HuH-7 (cell line): Measurements from ENCODE around the gene DIP2A.
A peak's percentile ranks its signal among the peaks of the same experiment; 100 is the strongest.

ENCODE experiments used
- DNase-seq: peaks from one replicate; pipeline ENCODE4 v3.0.0; 2011; ENCODE audit warnings: low spot score

DIP2A gene, protein sequence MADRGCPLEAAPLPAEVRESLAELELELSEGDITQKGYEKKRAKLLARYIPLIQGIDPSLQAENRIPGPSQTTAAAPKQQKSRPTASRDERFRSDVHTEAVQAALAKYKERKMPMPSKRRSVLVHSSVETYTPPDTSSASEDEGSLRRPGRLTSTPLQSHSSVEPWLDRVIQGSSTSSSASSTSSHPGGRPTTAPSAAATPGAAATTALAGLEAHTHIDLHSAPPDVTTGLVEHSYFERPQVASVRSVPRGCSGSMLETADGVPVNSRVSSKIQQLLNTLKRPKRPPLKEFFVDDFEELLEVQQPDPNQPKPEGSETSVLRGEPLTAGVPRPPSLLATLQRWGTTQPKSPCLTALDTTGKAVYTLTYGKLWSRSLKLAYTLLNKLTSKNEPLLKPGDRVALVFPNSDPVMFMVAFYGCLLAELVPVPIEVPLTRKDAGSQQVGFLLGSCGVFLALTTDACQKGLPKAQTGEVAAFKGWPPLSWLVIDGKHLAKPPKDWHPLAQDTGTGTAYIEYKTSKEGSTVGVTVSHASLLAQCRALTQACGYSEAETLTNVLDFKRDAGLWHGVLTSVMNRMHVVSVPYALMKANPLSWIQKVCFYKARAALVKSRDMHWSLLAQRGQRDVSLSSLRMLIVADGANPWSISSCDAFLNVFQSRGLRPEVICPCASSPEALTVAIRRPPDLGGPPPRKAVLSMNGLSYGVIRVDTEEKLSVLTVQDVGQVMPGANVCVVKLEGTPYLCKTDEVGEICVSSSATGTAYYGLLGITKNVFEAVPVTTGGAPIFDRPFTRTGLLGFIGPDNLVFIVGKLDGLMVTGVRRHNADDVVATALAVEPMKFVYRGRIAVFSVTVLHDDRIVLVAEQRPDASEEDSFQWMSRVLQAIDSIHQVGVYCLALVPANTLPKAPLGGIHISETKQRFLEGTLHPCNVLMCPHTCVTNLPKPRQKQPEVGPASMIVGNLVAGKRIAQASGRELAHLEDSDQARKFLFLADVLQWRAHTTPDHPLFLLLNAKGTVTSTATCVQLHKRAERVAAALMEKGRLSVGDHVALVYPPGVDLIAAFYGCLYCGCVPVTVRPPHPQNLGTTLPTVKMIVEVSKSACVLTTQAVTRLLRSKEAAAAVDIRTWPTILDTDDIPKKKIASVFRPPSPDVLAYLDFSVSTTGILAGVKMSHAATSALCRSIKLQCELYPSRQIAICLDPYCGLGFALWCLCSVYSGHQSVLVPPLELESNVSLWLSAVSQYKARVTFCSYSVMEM (N-terminal part only)

DNA sequence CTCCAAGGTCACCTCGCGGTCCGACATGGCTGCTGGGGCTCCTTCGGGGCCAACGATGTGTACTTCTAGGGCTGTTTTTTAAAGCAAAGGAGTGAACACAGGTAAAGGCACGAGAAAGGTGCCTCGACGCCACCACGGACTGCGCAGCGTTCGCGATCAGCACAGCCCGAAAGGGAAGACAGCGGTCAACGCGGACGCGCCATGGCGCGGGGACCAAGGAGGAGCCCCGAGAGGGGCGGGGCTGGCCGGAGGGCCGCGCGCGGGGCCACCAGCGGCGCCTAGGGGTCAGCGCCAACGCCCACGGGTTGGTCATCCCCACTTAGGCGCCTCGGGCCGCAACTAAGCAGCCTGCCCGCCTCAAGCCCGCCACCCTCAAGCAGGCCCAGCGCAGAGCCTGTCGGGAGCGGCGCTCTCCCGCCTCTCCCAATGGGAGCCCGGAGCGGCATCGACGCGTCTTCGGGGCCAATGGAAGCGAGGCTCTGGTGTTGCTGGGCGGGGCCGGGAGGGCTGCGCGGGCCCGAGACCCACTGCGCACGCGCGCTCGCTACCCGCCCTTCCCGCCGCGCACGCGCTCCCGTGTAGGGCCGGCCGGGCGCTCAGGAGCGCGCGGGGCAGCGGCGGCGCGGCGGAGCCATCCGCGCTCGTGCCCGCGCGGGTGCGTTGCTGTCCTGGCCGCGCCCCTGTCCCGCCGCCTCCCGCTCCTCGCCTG is at the start of gene DIP2A:
TSS of gene DIP2A (plus strand) at position 577 of the 709 bp plus-strand sequence. CDS start 241 bp downstream, outside the sequence.
- peak; percentile 98 for DNase-seq

DNA sequence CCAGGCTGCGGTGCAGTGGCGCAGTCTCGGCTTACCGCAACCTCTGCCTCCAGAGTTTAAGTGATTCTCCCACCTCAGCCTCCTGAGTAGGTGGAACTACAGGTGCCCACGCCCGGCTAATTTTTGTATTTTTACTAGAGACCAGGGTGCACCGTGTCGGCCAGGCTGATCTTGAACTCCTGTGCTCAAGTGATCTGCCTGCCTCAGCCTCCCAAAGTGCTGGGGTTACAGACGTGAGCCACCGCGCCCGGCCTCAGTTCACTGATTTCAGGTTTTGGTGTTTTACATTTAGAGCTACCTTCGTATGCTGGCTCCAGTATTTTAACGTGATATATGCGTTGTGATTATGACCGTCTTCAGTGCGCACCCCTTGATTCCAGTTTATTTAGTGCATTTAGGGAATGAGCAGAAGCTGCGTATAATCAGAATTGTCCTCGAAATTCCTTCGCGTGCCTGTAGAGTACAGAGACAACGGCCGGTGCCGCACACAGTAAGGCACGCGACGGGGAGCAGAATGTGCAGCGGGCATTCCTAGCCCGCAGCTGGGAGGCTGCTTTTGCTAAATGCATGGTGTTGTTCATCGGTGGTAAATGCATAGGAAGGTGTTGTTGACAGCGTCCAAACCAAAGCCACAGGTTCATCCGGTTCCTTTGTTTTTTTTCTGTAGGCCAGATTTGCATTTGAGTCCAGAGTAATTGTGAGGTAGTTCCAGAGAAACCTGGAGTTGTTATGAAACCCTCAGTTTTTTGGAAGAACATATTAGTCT is 48.9 kb upstream of the DIP2A start:
- no peak for DNase-seq

DNA sequence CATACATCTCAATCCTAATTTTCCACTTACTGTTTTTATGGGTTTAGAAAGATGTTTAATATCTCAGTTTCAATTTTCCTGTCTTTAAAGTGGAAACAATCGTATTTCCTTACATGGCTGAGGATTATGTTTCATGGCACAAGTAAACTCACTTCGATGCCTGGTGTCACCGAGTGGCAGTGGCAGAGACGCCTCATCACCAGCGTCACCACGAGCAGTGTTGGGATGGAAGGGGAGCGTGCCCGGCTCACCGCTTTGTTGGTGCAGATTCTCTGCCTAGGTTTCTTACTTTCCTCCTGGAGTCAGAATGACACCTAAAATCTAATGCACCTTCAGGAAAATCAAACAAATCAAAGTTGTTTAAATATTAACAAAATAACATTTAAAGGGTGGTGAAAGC is 48.2 kb upstream of the DIP2A start:
- DNase-seq = no peak

DNA sequence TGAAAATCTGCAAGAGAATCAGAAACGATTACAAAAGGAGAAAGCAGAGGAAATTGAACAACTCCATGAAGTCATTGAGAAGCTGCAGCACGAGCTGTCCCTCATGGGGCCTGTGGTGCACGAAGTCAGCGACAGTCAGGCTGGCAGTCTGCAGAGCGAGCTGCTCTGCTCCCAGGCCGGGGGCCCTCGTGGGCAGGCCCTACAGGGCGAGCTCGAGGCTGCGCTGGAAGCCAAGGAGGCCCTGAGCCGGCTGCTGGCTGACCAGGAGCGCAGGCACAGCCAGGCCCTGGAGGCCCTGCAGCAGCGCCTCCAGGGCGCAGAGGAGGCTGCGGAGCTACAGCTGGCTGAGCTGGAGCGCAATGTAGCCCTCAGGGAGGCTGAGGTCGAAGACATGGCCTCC is 47.5 kb upstream of the DIP2A start:
- DNase-seq = no peak

DNA sequence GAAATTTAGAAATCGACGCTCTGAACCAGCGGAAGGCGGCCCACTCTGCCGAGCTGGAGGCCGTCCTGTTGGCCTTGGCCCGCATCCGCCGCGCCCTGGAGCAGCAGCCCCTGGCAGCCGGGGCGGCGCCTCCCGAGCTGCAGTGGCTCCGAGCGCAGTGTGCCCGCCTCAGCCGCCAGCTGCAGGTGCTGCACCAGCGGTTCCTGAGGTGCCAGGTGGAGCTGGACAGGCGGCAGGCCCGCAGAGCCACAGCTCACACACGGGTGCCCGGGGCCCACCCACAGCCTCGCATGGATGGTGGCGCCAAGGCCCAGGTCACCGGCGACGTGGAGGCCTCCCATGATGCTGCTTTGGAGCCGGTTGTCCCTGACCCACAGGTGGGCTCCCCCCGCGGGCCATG is 47.0 kb upstream of the DIP2A start:
- DNase-seq = no peak

DNA sequence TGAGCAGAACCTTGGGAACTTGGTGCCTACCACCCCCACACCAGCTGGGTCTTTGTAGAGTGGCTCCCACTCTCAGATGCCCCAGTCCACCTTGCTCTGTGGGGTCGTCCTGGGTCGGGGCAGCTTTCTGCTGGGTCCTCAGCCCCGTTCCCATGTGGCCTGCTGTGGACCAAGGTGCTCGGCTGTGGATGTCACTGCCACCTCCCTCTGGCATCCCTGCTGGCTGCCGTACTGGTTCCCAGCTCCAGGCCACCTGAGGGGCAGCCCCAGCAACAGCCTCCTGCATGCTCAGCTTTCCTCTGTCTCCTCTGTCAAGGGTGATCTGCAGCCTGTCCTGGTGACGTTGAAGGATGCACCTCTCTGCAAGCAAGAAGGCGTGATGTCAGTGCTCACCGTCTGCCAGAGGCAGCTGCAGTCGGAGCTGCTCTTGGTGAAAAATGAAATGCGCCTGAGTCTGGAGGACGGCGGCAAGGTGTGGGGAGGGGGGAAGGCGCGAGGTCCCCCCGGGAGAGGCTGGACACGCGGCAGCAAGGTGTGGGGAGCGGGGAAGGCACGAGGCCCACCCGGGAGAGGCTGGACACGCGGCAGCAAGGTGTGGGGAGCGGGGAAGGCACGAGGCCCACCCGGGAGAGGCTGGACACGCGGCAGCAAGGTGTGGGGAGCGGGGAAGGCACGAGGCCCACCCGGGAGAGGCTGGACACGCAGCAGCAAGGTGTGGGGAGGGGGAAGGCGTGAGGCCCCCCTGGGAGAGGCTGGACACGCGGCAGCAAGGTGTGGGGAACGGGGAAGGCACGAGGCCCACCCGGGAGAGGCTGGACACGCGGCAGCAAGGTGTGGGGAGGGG is 45.9 kb upstream of the DIP2A start:
- DNase-seq = no peak

DNA sequence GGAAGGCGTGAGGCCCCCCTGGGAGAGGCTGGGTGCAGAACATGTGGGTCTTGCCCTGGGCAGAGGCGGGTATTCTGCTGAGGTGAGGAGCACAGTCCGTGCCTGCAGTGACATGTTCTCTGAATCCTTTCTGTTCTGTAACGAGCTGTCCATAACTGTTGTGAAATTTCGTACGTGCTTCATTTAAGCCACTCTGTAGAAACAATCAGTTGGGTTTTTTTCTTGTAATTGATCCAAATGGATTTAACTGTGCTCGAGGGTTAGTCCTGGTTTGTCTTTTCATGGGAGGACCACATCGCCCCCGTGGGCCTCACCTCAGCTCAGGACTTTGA is 45.4 kb upstream of the DIP2A start:
- DNase-seq = no peak

DNA sequence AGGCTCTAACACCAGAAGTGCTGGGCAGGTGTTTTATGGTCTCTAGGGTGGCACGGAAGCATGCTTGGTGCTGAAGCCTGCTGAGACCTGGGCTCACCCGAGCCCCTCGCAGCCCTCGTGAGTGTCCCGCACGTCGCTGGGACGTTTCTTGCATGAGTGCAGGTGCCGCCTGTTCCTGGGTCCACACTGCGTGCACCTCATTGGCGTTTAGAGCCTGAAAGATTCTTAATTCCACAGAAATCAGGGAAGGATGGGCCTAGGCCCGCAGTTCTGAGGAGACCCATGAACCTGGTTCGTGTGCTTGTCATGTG is 43.8 kb upstream of the DIP2A start:
- no peak for DNase-seq

DNA sequence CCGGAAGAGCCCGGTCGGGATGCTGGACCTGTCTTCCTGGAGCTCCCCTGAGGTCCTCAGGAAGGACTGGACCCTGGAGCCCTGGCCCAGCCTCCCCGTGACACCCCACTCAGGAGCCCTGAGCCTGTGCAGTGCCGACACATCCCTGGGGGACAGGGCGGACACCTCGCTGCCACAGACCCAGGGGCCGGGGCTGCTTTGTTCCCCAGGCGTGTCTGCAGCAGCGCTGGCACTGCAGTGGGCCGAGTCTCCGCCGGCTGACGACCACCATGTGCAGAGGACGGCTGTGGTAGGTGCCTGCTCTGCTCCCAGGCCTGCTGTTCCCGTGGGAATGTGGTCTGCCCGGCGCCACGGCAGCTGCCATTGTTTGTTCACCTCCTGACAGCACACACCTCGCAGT is 42.1 kb upstream of the DIP2A start:
- no peak for DNase-seq

DNA sequence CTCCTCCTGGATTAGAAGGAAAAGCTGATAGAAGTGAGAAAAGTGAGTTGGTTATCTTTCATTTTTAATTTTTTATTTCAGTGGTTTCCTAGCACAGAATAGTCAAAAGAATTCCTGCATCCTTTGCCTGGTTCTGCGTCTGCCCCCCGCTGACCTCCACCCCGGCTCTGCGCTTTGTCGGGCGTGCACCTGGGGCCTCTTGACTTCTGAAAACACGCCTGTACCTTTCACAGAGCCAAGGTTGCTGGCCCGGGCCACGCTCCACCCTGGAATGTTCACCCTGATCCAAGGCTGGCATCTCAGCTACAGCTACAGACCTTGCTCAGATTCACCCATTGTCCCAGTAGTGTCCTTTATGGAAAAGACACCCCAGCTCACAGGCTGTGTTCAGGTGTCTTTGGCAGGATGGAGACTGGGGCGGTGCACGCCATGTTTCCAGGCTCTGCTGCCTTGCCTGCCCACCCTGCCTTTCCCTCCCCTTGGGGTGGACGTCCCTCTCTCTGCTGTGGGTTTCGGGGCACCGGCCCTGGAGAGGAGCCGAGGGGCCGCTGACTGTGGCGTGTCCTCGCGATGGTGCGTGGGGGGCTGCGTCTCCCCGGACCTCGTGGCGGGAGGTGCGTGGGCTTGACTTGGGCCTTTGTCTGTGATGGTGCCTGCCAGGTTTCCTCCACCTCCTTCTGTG is 40.3 kb upstream of the DIP2A start:
- DNase-seq = no peak

DNA sequence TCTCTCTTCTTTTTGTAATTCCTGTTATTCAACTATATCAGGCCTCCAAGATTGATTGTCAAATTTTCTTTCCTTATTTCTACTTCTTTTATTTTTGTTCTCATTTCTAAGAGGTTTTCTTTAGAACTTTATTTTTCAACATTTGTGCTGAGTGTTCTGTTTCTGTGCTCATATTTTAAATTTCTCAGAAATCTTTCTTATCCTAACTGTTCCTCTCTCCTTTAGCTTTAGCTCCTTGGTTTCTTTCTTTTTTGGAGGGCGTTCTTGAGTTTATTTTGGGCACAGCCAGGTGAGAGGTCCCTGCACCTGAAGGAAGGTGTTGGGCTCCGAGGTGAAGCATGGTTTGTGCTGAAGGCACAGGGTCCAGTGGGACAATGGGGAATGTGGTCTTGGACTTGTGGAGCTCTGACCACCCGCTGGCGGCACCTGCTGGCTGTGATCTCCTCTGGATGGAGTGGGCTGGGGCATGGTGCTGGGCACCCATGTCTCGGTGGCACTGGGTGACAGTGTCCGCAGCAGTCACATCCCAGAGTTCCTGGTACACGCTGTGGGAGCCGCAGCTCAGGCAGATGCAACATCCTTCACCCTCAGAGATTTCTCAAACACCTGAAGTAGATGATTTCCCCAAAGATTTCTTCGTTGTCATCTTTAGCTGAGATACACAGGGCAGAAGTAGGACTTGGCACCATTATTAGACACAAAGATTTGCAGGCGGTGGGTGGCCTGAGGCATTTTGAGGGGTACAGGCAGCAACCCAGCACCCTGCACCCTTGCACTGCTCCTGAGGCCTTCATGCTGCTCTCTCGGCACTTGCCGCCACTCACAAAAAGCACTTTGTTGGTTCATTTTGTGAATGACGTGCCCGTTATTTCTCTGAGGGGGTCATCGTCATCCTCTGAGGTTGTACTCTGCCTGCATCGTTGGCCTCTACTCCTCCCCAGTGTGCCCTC is 38.2 kb upstream of the DIP2A start:
- peak; percentile 36 for DNase-seq

DNA sequence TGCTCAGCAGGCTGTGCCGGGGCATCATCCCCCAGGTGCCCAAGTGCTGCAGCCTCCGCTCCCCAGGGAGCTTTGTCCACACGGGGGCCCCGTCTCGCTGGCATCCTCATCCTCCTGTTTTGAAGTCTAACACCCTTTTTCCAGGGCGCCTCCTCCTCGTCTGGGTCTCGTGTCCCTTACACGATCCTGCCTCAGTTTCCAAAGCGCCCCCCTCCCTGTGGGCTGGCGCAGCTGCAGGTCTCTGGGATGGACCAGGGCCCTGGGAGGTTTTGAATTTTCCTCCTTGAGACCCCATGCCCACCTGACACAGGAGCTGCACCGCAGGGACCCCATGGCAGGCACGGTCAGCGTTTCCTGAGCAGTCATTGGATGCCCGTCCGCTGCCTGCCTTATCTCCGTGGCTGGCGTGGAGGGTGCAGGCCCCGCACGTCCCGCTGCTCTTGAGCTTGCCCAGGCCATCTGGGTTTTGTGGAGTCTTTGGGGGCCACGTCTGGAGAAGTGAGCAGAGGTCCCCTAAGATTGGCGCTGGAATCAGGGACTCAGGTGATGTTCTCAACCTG is 37.4 kb upstream of the DIP2A start:
- no peak for DNase-seq

DNA sequence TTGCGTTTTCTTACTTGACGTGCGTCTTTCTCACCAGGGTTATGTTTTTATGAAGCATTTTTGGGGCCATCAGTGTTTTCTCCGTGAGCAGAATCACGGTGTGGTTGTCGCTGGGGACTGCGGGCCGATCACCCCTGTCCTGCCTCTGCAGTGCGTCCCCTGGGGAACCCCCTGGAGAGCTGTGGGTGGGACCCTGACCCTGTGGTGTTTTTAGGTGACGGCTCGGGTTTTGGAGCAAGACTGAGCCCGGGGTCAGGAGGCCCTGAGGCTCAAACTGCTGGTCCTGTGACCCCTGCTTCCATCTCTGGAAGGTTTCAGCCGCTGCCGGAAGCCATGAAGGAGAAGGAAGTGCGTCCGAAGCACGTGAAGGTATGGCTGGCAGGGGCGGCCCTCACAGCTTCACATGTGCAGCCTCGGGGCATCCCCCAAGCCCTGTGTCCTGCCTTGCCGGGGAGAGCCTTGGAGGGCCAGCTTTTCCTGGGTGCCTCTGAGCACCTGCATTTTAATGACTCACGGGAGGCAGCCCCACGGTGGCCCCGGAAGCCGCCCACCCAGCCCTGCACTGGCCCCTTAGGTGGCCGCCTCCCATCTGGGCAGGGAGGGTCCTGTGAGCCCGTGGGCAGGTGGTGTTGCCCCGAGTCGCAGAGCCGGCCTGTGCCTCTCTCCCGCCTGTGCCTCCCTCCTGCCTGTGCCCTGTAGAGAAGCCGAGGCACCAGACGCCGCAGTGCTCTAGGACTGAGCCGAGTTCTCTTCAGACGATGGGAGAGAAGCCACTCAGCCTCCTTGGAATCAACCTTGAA is 36.7 kb upstream of the DIP2A start:
- DNase-seq = no peak

DNA sequence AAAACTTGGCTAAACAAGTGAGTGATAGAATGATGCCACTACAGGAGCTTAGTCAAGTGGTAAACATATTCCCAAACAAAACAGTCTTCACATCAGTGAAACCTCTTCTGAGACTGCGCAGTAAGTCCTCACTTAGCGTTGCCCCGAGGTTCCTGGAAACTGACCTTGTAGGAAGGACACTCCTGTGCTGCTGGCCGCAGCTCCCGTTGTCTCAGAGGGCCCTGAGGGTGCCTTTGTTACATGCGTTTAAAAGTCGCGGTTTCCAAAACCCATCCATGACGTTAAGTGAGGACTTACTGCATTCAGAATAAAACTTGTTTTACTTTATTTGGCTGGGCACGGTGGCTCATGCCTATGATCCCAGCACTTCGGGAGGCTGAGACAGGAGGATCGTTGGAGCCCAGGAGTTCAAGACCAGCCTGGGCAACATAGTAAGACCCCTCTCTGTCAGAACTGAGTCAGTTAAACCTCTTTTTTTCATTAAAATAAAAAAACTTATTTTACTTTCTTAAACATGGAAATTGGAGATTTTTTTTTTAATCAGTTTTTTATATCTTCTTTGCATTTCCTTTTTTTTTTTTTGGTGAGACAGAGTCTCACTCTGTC is 36.0 kb upstream of the DIP2A start:
- DNase-seq = no peak

DNA sequence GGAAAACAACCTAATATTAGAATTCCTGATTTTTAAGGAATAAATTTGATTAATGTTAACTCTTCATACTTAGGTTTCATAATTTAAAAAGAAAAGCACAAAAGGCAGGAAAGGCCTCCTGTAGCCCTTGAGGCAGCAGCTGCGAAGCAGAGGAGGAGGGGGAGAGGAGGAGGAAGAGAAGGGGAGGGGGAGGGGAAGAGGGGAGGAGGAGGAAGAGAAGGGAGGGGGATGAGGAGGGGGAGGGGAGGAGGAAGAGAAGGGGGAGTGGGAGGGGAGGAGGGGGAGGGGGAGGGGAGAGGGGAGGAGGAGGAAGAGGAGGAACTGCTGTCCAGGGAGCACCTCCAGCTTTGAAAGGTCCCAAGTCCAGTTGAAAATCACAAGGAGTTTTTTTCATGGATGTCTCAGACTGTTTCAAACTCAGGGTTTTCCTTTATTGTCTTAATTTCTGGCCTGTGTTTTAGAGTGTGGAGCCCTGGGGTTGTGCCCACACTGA is 35.1 kb upstream of the DIP2A start:
- DNase-seq = no peak

DNA sequence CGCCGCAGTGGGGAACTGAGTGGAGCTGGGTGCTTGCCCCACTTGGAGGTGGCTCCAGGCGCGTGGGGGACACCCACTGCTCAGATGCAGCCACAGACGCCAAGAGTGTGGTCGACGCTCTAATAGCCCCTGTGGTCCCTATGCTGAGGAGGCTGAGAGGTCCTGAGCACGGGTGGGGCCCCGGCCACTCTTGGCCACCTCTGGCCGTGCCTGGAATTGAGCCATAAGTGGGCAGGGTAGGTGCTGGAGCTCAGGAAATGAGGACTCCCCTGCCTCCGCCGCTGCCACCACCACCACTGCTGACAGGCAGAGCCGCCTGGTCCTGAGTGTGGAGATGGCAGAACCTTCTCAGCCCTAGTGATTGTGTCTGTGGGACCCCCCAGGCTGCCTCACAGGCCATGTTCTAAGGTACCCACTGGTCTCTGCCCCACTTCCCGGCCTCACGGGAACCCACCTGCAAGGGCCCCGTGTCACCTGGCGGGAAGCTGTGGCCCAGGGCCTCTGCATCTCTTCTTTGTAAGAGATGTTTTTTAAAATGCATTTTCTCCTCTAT is 34.6 kb upstream of the DIP2A start:
- DNase-seq = peak; percentile 34

DNA sequence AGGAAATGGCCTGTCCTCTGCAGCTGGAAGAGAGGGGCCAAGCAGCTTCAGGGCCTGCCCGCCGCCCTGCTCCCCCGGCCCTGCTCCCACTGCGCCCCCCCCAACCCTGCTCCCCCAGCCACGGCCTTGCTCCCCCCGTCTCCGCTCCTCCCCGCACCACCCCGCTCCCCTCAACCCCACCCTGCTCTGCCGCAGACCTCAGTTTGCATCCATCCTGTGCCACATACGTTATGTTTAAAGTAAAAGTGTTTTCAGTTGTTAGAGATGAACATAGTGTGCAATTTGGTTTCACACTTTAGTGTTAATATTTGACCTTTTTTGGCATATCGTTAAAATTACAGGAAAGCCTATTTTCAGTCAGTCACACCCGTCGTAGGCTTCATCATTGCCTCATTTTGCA is 34.1 kb upstream of the DIP2A start:
- DNase-seq = no peak
